Astrocyte of the cerebellum (primary cell): Measurements from ENCODE around the gene TMEM270.

Source experiments
- DNase-seq: peaks from one replicate; pipeline ENCODE4 v3.0.0-alpha.2; 2011; ENCODE audit warnings: low read depth
- H3K4me3 ChIP-seq: 2 replicates; pipeline ENCODE4 v1.5.1; 2011; ENCODE audit warnings: mild to moderate bottlenecking, low read depth, low read length, moderate library complexity
- CTCF ChIP-seq: IDR thresholded peaks from 2 replicates; pipeline ENCODE4 v1.5.1; 2012; ENCODE audit warnings: low read length, low read depth, moderate library complexity, mild to moderate bottlenecking; ENCODE audit errors: missing control alignments
- in situ Hi-C: cut with HindIII; loops from 2 replicates; pipeline ENCODE4 v1.10.0; 2017; ENCODE audit warnings: low sequenced_read_pairs

Gene TMEM270

GRCh38 chr7:73839290-73839689 is 21.7 kb upstream of the TMEM270 start:
- TF ChIP-seq CTCF = no peak
- no peak overlapping the region for H3K4me3 ChIP-seq
- in situ Hi-C loops = loop anchor here (25.0 kb wide), 1 partner anchor 227 kb away; the partner anchor contains the start of gene MLXIPL
- DNase-seq = no peak

GRCh38 chr7:73839743-73840714 is 20.9 kb upstream of the TMEM270 start:
- DNase-seq = no peak
- in situ Hi-C loops = loop anchor here (25.0 kb wide), 1 partner anchor 228 kb away; the partner anchor contains the start of gene MLXIPL
- H3K4me3 ChIP-seq = no peak overlapping the region
- peak; percentile 15 for TF ChIP-seq CTCF

GRCh38 chr7:73840715-73841379 is 20.1 kb upstream of the TMEM270 start:
- in situ Hi-C loops = loop anchor here (25.0 kb wide), 1 partner anchor 229 kb away; the partner anchor contains the start of gene MLXIPL
- no peak overlapping the region for H3K4me3 ChIP-seq
- no peak for TF ChIP-seq CTCF
- no peak for DNase-seq

- no peak for DNase-seq
- in situ Hi-C loops = loop anchor here (25.0 kb wide), 1 partner anchor 229 kb away; the partner anchor contains the start of gene MLXIPL
- TF ChIP-seq CTCF = no peak
- H3K4me3 ChIP-seq = peak overlapping the region; percentile 67
Measured at GRCh38 chr7:73841689-73842066, 19.3 kb upstream of the TMEM270 start.

- peak within 1 kb of the TSS; percentile 67 for H3K4me3 ChIP-seq
- TF ChIP-seq CTCF = no peak
- in situ Hi-C loops = loop anchor here (25.0 kb wide), 1 partner anchor 230 kb away; the partner anchor contains the start of gene MLXIPL
- DNase-seq = peak; percentile 81
Measured at GRCh38 chr7:73842067-73842976, 18.6 kb upstream of the TMEM270 start, which contains the start of gene METTL27. Gene METTL27, minus strand, starts transcription at chr7:73842516. Its CDS starts 376 bp downstream, at chr7:73842140.
